MM.1S (cell line): ENCODE measurements around the gene FBXL2.
A peak's percentile ranks its signal among the peaks of the same experiment; 100 is the strongest.

Experiments used
- DNase-seq: peaks from one replicate; pipeline ENCODE4 v3.0.0-alpha.2; 2015
- H2AFZ ChIP-seq: fragments of 300-600 bp; sonication (generic); 2 replicates; pipeline ENCODE4 v1.6.0; 2016; ENCODE audit warnings: antibody characterized with exemption, low read length
- H3F3A ChIP-seq: fragments of 300-600 bp; sonication (generic); 2 replicates; pipeline ENCODE4 v1.6.1; 2016; ENCODE audit warnings: mild to moderate bottlenecking, antibody characterized with exemption, low read length, moderate library complexity, mixed read lengths; ENCODE audit not compliant: insufficient read depth
- H3K27ac ChIP-seq: fragments of 300-600 bp; sonication (generic); 2 replicates; pipeline ENCODE4 v1.5.1; 2016; ENCODE audit warnings: mild to moderate bottlenecking, low read length
- H3K27me3 ChIP-seq: fragments of 300-600 bp; sonication (generic); replicated peaks from 2 replicates; pipeline ENCODE4 v1.6.0; 2016; ENCODE audit warnings: low read length; ENCODE audit not compliant: insufficient read depth
- H3K36me3 ChIP-seq: fragments of 300-600 bp; sonication (generic); replicated peaks from 2 replicates; pipeline ENCODE4 v1.6.1; 2016; ENCODE audit warnings: mild to moderate bottlenecking, low read length, mixed read lengths; ENCODE audit not compliant: insufficient read depth
- H3K4me1 ChIP-seq: fragments of 300-600 bp; sonication (generic); 2 replicates; pipeline ENCODE4 v1.6.1; 2016; ENCODE audit warnings: low read length, mixed read lengths
- H3K4me2 ChIP-seq: fragments of 300-600 bp; sonication (generic); 2 replicates; pipeline ENCODE4 v1.6.0; 2016; ENCODE audit warnings: low read depth, low read length
- H3K4me3 ChIP-seq: fragments of 300-600 bp; sonication (generic); 2 replicates; pipeline ENCODE4 v1.5.1; 2016; ENCODE audit warnings: low read length, mixed read lengths
- H3K79me2 ChIP-seq: fragments of 300-600 bp; sonication (generic); 2 replicates; pipeline ENCODE4 v1.6.1; 2016; ENCODE audit warnings: mixed run types, low read length, mixed read lengths
- H3K9ac ChIP-seq: fragments of 300-600 bp; sonication (generic); 2 replicates; pipeline ENCODE4 v1.6.1; 2016; ENCODE audit warnings: low read length, mixed read lengths
- H3K9me2 ChIP-seq: fragments of 300-600 bp; sonication (generic); replicated peaks from 2 replicates; pipeline ENCODE4 v1.6.1; 2016; ENCODE audit warnings: mild to moderate bottlenecking, low read length, mixed read lengths; ENCODE audit not compliant: insufficient read depth
- H3K9me3 ChIP-seq: fragments of 300-600 bp; sonication (generic); replicated peaks from 2 replicates; pipeline ENCODE4 v1.6.1; 2016; ENCODE audit warnings: mild to moderate bottlenecking, low read length, mixed read lengths; ENCODE audit not compliant: insufficient read depth
- H4K20me1 ChIP-seq: fragments of 300-600 bp; sonication (generic); 2 replicates; pipeline ENCODE4 v1.6.1; 2016; ENCODE audit warnings: mild to moderate bottlenecking, low read length, moderate library complexity, mixed read lengths; ENCODE audit not compliant: insufficient read depth
- EZH2 ChIP-seq: fragments of 300-600 bp; sonication (generic); optimal IDR thresholded peaks from 2 replicates; pipeline ENCODE3; 2017; ENCODE audit warnings: low read depth, mild to moderate bottlenecking, antibody characterized with exemption, low read length, mixed read lengths
- EZH2phosphoT487 ChIP-seq: fragments of 300-600 bp; sonication (generic); IDR thresholded peaks from 2 replicates; pipeline ENCODE4 v1.6.1; 2018; ENCODE audit warnings: antibody characterized with exemption, low read length
- TF ChIP-seq, protein P1 (sequence below): fragments of 300-600 bp; sonication (generic); IDR thresholded peaks from 2 replicates; pipeline ENCODE4 v1.5.1; 2016; ENCODE audit warnings: antibody characterized with exemption, low read length, mixed read lengths

FBXL2 gene

DNA sequence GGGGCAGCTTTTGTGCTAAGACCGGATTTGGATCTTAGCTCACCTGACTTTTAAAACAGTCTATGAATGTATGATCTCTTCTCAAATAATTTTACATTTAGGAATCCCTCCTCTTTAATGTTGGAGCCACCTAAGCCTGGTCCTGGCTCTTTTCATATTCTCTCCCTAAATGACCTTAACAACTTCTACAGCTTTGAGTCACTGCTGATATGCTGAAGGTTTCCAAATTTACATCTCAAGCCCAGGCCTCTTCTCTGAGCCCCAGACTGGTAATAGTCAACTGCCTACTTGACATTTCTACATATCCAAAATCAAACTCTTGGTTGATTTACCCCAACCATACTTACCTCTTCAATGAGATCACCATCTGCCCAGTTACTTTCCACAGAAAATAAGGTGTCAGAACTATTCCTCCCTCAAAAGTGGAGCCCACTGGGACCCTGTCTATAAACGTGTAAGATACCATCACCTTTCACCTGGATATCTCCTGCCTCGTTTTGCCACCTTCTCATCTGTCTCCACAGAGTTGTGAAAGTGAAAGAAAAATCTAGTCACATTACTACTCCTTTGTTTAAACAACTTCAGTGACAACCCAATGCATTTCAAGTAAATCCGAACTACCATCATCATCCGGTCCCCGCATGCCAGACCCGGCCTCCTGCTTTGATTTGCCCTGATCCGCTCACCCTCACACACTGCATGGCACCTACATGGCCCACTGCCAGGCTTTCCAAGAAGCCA lies 114.2 kb downstream of the FBXL2 start:
- TF ChIP-seq, protein P1, sequence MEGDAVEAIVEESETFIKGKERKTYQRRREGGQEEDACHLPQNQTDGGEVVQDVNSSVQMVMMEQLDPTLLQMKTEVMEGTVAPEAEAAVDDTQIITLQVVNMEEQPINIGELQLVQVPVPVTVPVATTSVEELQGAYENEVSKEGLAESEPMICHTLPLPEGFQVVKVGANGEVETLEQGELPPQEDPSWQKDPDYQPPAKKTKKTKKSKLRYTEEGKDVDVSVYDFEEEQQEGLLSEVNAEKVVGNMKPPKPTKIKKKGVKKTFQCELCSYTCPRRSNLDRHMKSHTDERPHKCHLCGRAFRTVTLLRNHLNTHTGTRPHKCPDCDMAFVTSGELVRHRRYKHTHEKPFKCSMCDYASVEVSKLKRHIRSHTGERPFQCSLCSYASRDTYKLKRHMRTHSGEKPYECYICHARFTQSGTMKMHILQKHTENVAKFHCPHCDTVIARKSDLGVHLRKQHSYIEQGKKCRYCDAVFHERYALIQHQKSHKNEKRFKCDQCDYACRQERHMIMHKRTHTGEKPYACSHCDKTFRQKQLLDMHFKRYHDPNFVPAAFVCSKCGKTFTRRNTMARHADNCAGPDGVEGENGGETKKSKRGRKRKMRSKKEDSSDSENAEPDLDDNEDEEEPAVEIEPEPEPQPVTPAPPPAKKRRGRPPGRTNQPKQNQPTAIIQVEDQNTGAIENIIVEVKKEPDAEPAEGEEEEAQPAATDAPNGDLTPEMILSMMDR = no peak
- TF ChIP-seq EZH2phosphoT487 (no peak), EZH2 (no peak)
- Histone ChIP-seq H3F3A (no peaks in the 10 kb centered on the region), H3K4me1 (peaks cover 8% of the 10 kb centered on the region), H3K4me2 (no peak overlapping the region), H3K9me3 (no peaks in the 10 kb centered on the region), H3K9ac (no peak overlapping the region), H2AFZ (no peak overlapping the region), H3K4me3 (no peak overlapping the region), H3K9me2 (no peaks in the 10 kb centered on the region), H3K27me3 (no peaks in the 10 kb centered on the region), H3K27ac (no peak overlapping the region), H4K20me1 (no peaks in the 10 kb centered on the region), H3K79me2 (no peaks in the 10 kb centered on the region), H3K36me3 (0 out of 2 replicates have a peak, but pooled peaks cover 3% of the 10 kb centered on the region)
- peak; percentile 26 for DNase-seq

DNA sequence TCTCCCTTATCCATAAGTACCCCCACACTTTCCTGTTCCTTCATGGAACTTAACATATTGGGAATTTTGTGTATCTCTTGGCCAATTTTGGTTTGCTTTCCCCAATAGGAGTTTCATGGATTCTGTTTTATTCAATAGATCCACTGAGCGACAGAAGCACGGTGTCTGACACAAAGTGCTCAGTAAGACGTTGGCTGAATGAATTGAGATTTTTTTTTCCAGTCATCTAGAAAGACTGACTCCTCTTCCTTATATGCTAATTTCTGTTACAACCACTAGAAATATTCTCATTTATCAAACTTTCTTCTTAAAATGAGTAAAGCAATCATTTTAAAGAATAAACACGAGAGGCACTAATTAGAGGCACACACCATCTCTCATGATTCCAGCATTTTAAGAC lies 114.9 kb downstream of the FBXL2 start:
- H3K27me3 ChIP-seq = no peaks in the 10 kb centered on the region
- H3K27ac ChIP-seq = no peak overlapping the region
- no peak overlapping the region for H3K9ac ChIP-seq
- H3K4me2 ChIP-seq = no peak overlapping the region
- no peaks in the 10 kb centered on the region for H3F3A ChIP-seq
- H3K4me1 ChIP-seq = peaks cover 8% of the 10 kb centered on the region
- no peak overlapping the region for H3K4me3 ChIP-seq
- no peaks in the 10 kb centered on the region for H4K20me1 ChIP-seq
- H3K79me2 ChIP-seq = no peaks in the 10 kb centered on the region
- TF ChIP-seq EZH2phosphoT487 = no peak
- H3K9me2 ChIP-seq = no peaks in the 10 kb centered on the region
- H2AFZ ChIP-seq = no peak overlapping the region
- 0 out of 2 replicates have a peak, but pooled peaks cover 3% of the 10 kb centered on the region for H3K36me3 ChIP-seq
- no peak for DNase-seq
- H3K9me3 ChIP-seq = no peaks in the 10 kb centered on the region

DNA sequence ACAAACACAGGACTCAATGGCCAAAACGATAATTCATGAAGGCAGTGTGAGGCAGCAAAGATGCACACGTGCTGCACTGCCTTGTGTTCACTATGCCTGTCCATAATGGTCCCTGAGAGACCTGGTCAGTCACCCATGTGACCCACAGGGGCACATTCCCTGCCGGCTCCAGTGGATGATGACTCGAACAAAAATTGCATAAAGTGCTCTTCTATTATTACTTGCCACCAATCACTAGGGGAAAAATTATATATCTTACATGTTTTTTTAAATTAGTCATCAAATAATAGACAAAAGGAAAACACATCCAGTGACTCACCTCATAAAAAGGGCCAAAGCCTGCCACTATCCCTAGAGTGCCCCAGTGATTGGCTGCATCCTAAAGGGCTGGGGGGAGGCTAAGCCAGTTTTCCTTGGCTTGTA lies 115.5 kb downstream of the FBXL2 start:
- no peaks in the 10 kb centered on the region for H3K9me3 ChIP-seq
- H4K20me1 ChIP-seq = no peaks in the 10 kb centered on the region
- H3K4me2 ChIP-seq = no peak overlapping the region
- no peak overlapping the region for H3K9ac ChIP-seq
- no peak overlapping the region for H2AFZ ChIP-seq
- H3K4me3 ChIP-seq = no peak overlapping the region
- no peaks in the 10 kb centered on the region for H3K27me3 ChIP-seq
- no peaks in the 10 kb centered on the region for H3K9me2 ChIP-seq
- no peaks in the 10 kb centered on the region for H3K79me2 ChIP-seq
- no peaks in the 10 kb centered on the region for H3F3A ChIP-seq
- H3K36me3 ChIP-seq = peaks cover 3% of the 10 kb centered on the region; the same call in 1 of the 2 replicates
- peaks cover 8% of the 10 kb centered on the region for H3K4me1 ChIP-seq
- no peak for DNase-seq
- TF ChIP-seq EZH2 = no peak
- TF ChIP-seq EZH2phosphoT487 = no peak
- TF ChIP-seq, protein P1 = no peak
- no peak overlapping the region for H3K27ac ChIP-seq

DNA sequence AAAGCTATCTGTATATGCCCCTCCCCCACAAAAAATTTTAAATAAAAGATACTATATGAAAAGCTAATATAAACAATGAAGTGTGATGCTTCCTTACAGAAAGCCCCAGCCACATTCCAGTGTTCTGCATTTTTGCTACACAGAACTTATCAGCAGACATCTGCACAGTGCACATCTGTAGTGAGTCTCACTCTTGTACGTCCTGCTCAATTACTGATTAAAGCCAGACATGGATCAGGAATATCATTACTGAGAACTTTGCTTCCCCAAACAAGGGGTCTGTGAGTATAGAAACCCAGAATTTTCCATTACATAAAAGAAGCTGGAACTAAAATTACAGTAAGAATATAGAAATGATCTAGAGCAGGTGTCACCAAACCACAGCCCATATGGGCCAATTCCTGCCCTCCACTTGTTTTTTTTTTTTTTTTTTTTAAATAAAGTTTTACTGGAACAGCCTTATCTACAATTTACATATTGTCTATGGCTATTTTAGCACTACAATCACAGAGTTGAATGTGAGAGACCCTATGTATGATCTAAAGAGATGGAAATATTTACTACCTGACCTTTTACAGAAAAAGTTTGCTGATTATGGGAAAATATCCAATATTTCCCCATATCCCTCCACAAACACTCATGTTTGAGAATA lies 117.3 kb downstream of the FBXL2 start:
- TF ChIP-seq, protein P1 = no peak
- TF ChIP-seq EZH2phosphoT487 = no peak
- TF ChIP-seq EZH2 = no peak

More for the DNA sequence above, 117.3 kb downstream of the FBXL2 start:
- peaks cover 8% of the 10 kb centered on the region for H3K4me1 ChIP-seq
- no peaks in the 10 kb centered on the region for H3K27me3 ChIP-seq
- H3K36me3 ChIP-seq = peaks cover 7% of the 10 kb centered on the region; the same call in 1 of the 2 replicates
- H3K79me2 ChIP-seq = no peaks in the 10 kb centered on the region
- DNase-seq = no peak
- no peaks in the 10 kb centered on the region for H4K20me1 ChIP-seq
- H2AFZ ChIP-seq = no peak overlapping the region
- H3K4me2 ChIP-seq = no peak overlapping the region
- H3K9me3 ChIP-seq = no peaks in the 10 kb centered on the region
- H3K9me2 ChIP-seq = no peaks in the 10 kb centered on the region
- H3K4me3 ChIP-seq = no peak overlapping the region
- H3K27ac ChIP-seq = no peak overlapping the region
- no peak overlapping the region for H3K9ac ChIP-seq
- H3F3A ChIP-seq = no peaks in the 10 kb centered on the region
